ENCODE measurements around the gene XAB2.

Gene XAB2

DNA sequence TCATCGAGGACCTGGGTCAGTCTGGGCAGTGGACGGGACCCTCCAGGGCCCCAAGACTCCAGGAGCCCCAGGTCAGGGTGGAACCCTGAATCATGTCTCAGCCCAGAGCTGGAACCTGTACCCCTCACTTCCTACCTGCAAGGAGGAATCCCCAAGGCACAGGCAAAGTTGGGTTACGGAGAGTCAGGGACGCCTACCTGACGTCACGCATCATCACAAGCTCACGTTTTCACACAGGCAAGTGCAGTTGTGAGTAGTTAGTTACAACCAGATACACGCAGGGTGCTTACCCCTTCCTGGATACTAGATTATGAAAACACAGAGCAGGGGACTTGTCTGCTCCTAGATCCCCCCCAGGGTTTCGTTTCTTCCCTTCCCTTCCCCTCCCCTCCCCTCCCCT is 41.4 kb upstream of the XAB2 start:
- Histone ChIP-seq H4K20me1 (ENCODE audit: low read depth, low read length) (no peaks in the 10 kb centered on the region), H3K4me3 (ENCODE audit: insufficient read depth, low read length, poor library complexity, severe bottlenecking) (no peak overlapping the region), H3K27ac (ENCODE audit: low read depth, low read length) (no peak overlapping the region), H3K27me3 (ENCODE audit: low read length) (no peaks in the 10 kb centered on the region), H3K4me2 (ENCODE audit: low read depth, low read length, poor library complexity, severe bottlenecking) (no peak overlapping the region), H3F3A (ENCODE audit: insufficient read depth) (no peaks in the 10 kb centered on the region), H3K36me3 (ENCODE audit: low read length) (no peaks in the 10 kb centered on the region), H3K79me2 (ENCODE audit: insufficient read depth, low read length) (no peaks in the 10 kb centered on the region), H3K9ac (ENCODE audit: low read length) (no peak overlapping the region), H3K9me2 (replicated peaks; ENCODE audit: insufficient read depth, low read length) (no peaks in the 10 kb centered on the region), H3K9me3 (ENCODE audit: insufficient read depth, low read length) (no peaks in the 10 kb centered on the region), H2AFZ (ENCODE audit: low read depth, low read length, severe bottlenecking) (no peak overlapping the region)
- TF ChIP-seq EZH2phosphoT487 (conservative IDR thresholded peaks at IDR 0.05; ENCODE audit: low read length), result no peak
- TF ChIP-seq, protein P1, sequence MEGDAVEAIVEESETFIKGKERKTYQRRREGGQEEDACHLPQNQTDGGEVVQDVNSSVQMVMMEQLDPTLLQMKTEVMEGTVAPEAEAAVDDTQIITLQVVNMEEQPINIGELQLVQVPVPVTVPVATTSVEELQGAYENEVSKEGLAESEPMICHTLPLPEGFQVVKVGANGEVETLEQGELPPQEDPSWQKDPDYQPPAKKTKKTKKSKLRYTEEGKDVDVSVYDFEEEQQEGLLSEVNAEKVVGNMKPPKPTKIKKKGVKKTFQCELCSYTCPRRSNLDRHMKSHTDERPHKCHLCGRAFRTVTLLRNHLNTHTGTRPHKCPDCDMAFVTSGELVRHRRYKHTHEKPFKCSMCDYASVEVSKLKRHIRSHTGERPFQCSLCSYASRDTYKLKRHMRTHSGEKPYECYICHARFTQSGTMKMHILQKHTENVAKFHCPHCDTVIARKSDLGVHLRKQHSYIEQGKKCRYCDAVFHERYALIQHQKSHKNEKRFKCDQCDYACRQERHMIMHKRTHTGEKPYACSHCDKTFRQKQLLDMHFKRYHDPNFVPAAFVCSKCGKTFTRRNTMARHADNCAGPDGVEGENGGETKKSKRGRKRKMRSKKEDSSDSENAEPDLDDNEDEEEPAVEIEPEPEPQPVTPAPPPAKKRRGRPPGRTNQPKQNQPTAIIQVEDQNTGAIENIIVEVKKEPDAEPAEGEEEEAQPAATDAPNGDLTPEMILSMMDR (IDR thresholded peaks at IDR 0.05; ENCODE audit: insufficient read depth, low read length, poor library complexity, severe bottlenecking), result no peak

DNA sequence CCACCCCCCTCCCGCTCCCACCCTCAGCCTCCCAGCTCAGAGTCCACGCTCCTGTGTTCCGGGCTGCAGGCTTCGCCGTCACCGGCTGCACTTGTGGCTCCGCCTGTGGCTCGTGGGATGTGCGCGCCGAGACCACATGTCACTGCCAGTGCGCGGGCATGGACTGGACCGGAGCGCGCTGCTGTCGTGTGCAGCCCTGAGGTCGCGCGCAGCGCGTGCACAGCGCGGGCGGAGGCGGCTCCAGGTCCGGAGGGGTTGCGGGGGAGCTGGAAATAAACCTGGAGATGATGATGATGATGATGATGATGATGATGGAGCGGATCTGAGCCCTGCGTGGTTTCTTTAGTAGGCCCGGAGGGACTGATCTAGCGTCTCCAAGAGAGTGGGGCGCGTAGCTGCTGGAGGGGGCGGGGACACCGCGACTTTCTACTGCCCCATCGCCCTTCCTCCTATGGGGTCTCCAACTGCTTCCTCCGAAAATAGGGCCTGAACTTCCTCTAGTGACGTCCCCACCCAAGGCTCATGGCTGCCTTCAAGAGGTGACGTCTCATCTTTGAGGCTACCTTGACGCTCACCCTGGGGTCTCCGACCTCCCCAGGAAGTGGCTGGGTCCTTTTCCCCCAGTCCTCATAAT is 40.9 kb upstream of the XAB2 start:
- Histone ChIP-seq H3K79me2 (ENCODE audit: insufficient read depth, low read length) (no peaks in the 10 kb centered on the region), H3K9ac (ENCODE audit: low read length) (no peak overlapping the region), H3K9me3 (ENCODE audit: insufficient read depth, low read length) (no peaks in the 10 kb centered on the region), H3K4me3 (ENCODE audit: insufficient read depth, low read length, poor library complexity, severe bottlenecking) (no peak overlapping the region), H3K27ac (ENCODE audit: low read depth, low read length) (no peak overlapping the region), H3K9me2 (replicated peaks; ENCODE audit: insufficient read depth, low read length) (no peaks in the 10 kb centered on the region), H3K27me3 (ENCODE audit: low read length) (no peaks in the 10 kb centered on the region), H2AFZ (ENCODE audit: low read depth, low read length, severe bottlenecking) (no peak overlapping the region), H3K36me3 (ENCODE audit: low read length) (no peaks in the 10 kb centered on the region), H3F3A (ENCODE audit: insufficient read depth) (no peaks in the 10 kb centered on the region), H3K4me2 (ENCODE audit: low read depth, low read length, poor library complexity, severe bottlenecking) (no peak overlapping the region), H4K20me1 (ENCODE audit: low read depth, low read length) (no peaks in the 10 kb centered on the region)
- TF ChIP-seq, protein P1 (IDR thresholded peaks at IDR 0.05; ENCODE audit: insufficient read depth, low read length, poor library complexity, severe bottlenecking), result no peak
- TF ChIP-seq EZH2phosphoT487 (conservative IDR thresholded peaks at IDR 0.05; ENCODE audit: low read length), result no peak

DNA sequence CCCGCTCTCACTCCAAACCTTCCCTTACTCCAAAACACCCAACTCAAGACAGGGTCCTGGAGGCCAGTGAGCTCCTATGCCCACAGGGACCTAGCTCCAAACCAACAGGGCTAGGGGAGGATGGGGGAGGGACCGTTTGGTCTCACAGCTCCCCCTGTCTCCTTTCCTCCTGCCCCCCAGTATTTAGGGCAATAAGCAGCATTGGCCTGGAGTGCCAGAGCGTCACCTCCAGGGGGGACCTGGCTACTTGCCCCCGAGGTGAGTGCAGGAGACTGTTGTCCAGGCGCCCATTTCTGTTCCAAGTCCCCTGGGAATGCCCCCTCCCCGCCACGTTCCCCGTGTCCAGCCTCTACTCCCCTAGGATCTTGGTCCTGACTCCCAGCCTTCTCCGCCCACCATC is 40.3 kb upstream of the XAB2 start:
- Histone ChIP-seq H3K4me3 (ENCODE audit: insufficient read depth, low read length, poor library complexity, severe bottlenecking) (no peak overlapping the region), H4K20me1 (ENCODE audit: low read depth, low read length) (no peaks in the 10 kb centered on the region), H3K4me2 (ENCODE audit: low read depth, low read length, poor library complexity, severe bottlenecking) (no peak overlapping the region), H3K36me3 (ENCODE audit: low read length) (no peaks in the 10 kb centered on the region), H3K9me3 (ENCODE audit: insufficient read depth, low read length) (no peaks in the 10 kb centered on the region), H3K27me3 (ENCODE audit: low read length) (no peaks in the 10 kb centered on the region), H3K9ac (ENCODE audit: low read length) (no peak overlapping the region), H2AFZ (ENCODE audit: low read depth, low read length, severe bottlenecking) (no peak overlapping the region), H3K9me2 (replicated peaks; ENCODE audit: insufficient read depth, low read length) (no peaks in the 10 kb centered on the region), H3K27ac (ENCODE audit: low read depth, low read length) (no peak overlapping the region), H3F3A (ENCODE audit: insufficient read depth) (no peaks in the 10 kb centered on the region), H3K79me2 (ENCODE audit: insufficient read depth, low read length) (no peaks in the 10 kb centered on the region)
- TF ChIP-seq, protein P1 (IDR thresholded peaks at IDR 0.05; ENCODE audit: insufficient read depth, low read length, poor library complexity, severe bottlenecking), result no peak
- TF ChIP-seq EZH2phosphoT487 (conservative IDR thresholded peaks at IDR 0.05; ENCODE audit: low read length), result no peak
